GM12878 (cell line): ENCODE results near the gene KLHL3. TPM values are rescaled to one million over a fixed set of nuclear protein-coding genes. Genes with fewer than 3 reads are reported as not detected.

Experiments
- ASH2L ChIP-seq: fragments of 300-600, 200-600 bp; sonication (generic); IDR thresholded peaks from 2 replicates; pipeline ENCODE4 v1.6.1; 2017; ENCODE audit warnings: low read depth, mild to moderate bottlenecking, borderline replicate concordance
- CUX1 ChIP-seq: IDR thresholded peaks from 2 replicates; pipeline ENCODE4 v1.6.1; 2012; ENCODE audit warnings: improper control_type of control experiment, low read depth, low read length; ENCODE audit not compliant: insufficient replicate concordance
- E2F4 ChIP-seq: IDR thresholded peaks from 2 replicates; pipeline ENCODE4 v1.6.1; 2012; ENCODE audit warnings: low read depth, low read length, improper control_type of control experiment
- E2F8 ChIP-seq: fragments of 450-650 bp; IDR thresholded peaks from 2 replicates; pipeline ENCODE4 v1.6.1; 2018; ENCODE audit warnings: mild to moderate bottlenecking, low read depth, moderate library complexity; ENCODE audit not compliant: partially characterized antibody
- FOXK2 ChIP-seq: fragments of 450-650 bp; IDR thresholded peaks from 2 replicates; pipeline ENCODE4 v1.6.1; 2017; ENCODE audit warnings: mild to moderate bottlenecking, moderate library complexity
- HCFC1 ChIP-seq: fragments of 150-350 bp; IDR thresholded peaks from 2 replicates; pipeline ENCODE4 v1.6.1; 2014; ENCODE audit warnings: low read length
- JUND ChIP-seq: IDR thresholded peaks from 2 replicates; pipeline ENCODE4 v1.6.1; 2012; ENCODE audit warnings: low read depth, mild to moderate bottlenecking, low read length, improper control_type of control experiment, moderate library complexity
- MEF2B ChIP-seq: fragments of 450-650 bp; IDR thresholded peaks from 2 replicates; pipeline ENCODE4 v1.6.1; 2018; ENCODE audit warnings: mild to moderate bottlenecking, moderate library complexity; ENCODE audit not compliant: partially characterized antibody, poor library complexity, severe bottlenecking
- NFIC ChIP-seq: IDR thresholded peaks from 2 replicates; pipeline ENCODE4 v1.6.1; 2012; ENCODE audit warnings: low read depth, mild to moderate bottlenecking, inconsistent platforms, low read length, moderate library complexity
- NR2F1 ChIP-seq: fragments of 450-650 bp; conservative IDR thresholded peaks from 2 replicates; pipeline ENCODE4 v1.6.1; 2017; ENCODE audit warnings: mild to moderate bottlenecking
- PBX3 ChIP-seq: IDR thresholded peaks from 2 replicates; pipeline ENCODE4 v1.6.1; 2011; ENCODE audit warnings: mild to moderate bottlenecking, low read depth, low read length, moderate library complexity; ENCODE audit not compliant: insufficient replicate concordance
- POLR2A ChIP-seq: IDR thresholded peaks from 2 replicates; pipeline ENCODE4 v1.6.1; 2011; ENCODE audit warnings: low read depth, mild to moderate bottlenecking, low read length
- POLR2AphosphoS2 ChIP-seq: IDR thresholded peaks from 2 replicates; pipeline ENCODE4 v1.6.1; 2011; ENCODE audit warnings: low read depth, mild to moderate bottlenecking, low read length, improper control_type of control experiment, moderate library complexity
- RAD51 ChIP-seq: fragments of 450-650 bp; IDR thresholded peaks from 2 replicates; pipeline ENCODE4 v1.6.1; 2016; ENCODE audit warnings: moderate library complexity, mild to moderate bottlenecking, inconsistent platforms
- SREBF1 ChIP-seq: IDR thresholded peaks from 2 replicates; pipeline ENCODE4 v1.6.1; 2012; ENCODE audit warnings: mild to moderate bottlenecking, low read length
- STAT3 ChIP-seq: IDR thresholded peaks from 2 replicates; pipeline ENCODE4 v1.6.1; 2011; ENCODE audit warnings: low read depth, low read length, improper control_type of control experiment
- SUZ12 ChIP-seq: fragments of 200-600 bp; sonication (generic); IDR thresholded peaks from one replicate; pipeline ENCODE4 v1.6.1; 2018; ENCODE audit warnings: antibody characterized with exemption, mild to moderate bottlenecking; ENCODE audit not compliant: unreplicated experiment
- USF1 ChIP-seq: IDR thresholded peaks from 2 replicates; pipeline ENCODE4 v1.6.1; 2011; ENCODE audit warnings: borderline replicate concordance, low read depth, mild to moderate bottlenecking, moderate library complexity, mixed read lengths, low read length; ENCODE audit not compliant: insufficient read depth; ENCODE audit errors: extremely low read length
- YBX1 ChIP-seq: fragments of 450-650 bp; IDR thresholded peaks from 2 replicates; pipeline ENCODE4 v1.6.1; 2016; ENCODE audit warnings: antibody characterized with exemption
- polyA plus RNA-seq, 11 experiments: library from polyadenylated mRNA; depleted of rRNA in 4 of 11; unstranded in 6 of 11; stranded (reverse) in 5 of 11; fragments of >200 nt; fragmentation: Nextera tagmentation in 4 of 11; fragmentation: Illumina TruSeq in 1 of 11; extraction: Ambion mirVana in 4 of 11; extraction: Trizol in 1 of 11; gene quantifications; 1 replicate in 1 of 11; 2 replicates in 10 of 11; pipeline versions ENCODE4 v1.2.1 to v1.2.3, GENCODE V29; 2011 to 2016; ENCODE audit warnings: inconsistent platforms in 2 of 11, missing spikeins in 2 of 11, low read depth in 1 of 11
- total RNA-seq, 4 experiments: library from RNA; depleted of rRNA in 3 of 4; stranded (reverse); fragments of >200 nt in 3 of 4; fragmentation: Illumina TruSeq in 1 of 4; extraction: Trizol in 1 of 4; gene quantifications; 2 replicates each; pipeline versions ENCODE4 v1.2.1 to v1.2.3, GENCODE V29; 2013 to 2021

Gene KLHL3
- total and polyA plus RNA-seq, 10 of the 15 experiments (the other 5 are each of a cell fraction or from before 2014, with no cell fraction given), result 1.7 to 11.7 (median 5.6) TPM

GRCh38 chr5:137665678-137666460, 70.0 kb downstream of the KLHL3 start (continued):
- TF ChIP-seq PBX3 (peak; percentile 59), SREBF1 (no peak), SUZ12 (no peak), CUX1 (no peak), E2F4 (no peak), JUND (no peak), NR2F1 (no peak), STAT3 (no peak), RAD51 (no peak), ASH2L (no peak), E2F8 (no peak), FOXK2 (no peak), POLR2AphosphoS2 (no peak), NFIC (no peak), USF1 (no peak), HCFC1 (no peak), POLR2A (no peak), MEF2B (no peak), YBX1 (no peak)
